ENCODE results near the gene KATNAL2.

DNA sequence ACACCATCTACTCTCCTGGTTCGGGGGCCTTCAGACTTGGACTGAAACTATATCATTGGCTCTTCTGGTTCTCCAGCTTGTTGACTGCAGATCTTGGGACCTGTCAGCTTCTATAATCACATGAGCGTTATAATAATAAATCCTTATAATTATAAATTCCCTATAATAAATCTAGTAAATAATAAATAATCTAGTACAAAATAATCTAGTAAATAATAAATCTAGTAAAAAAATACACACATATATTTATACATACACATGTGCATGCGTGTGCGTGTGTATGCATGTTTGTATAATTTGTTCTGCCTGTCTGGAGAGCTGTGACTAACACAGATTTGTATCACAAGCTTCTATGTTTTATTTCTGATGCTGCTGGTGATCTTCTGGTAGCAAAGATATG lies 40.8 kb downstream of the KATNAL2 start:
- TF ChIP-seq EZH2 (IDR thresholded peaks at IDR 0.05; ENCODE audit: insufficient read depth, poor library complexity, severe bottlenecking) (no peak), EZH2phosphoT487 (IDR thresholded peaks at IDR 0.05; ENCODE audit: insufficient read depth, low read depth) (no peak)

All from GM23248 (cell line).